ENCODE data around the gene MYH11.
A peak's percentile ranks its signal among the peaks of the same experiment; 100 is the strongest.

MYH11 gene

GRCh38 chr16:15721018-15721417 lies 135.8 kb downstream of the MYH11 start:
- Mint-ChIP-seq H3K4me3 (no peak overlapping the region), H3K27ac (no peak overlapping the region), H3K36me3 (peaks cover 34% of the 10 kb centered on the region), H3K4me1 (no peaks in the 10 kb centered on the region), H3K9me3 (peaks cover 2% of the 10 kb centered on the region), H3K27me3 (no peaks in the 10 kb centered on the region)
- DNase-seq (ENCODE audit: low spot score in 2 of 2) (no peak), ATAC-seq (ENCODE audit: low read depth) (no peak)

- Mint-ChIP-seq H3K4me3 (no peak overlapping the region), H3K27ac (peak overlapping the region; percentile 35), H3K36me3 (peaks cover 35% of the 10 kb centered on the region), H3K27me3 (no peaks in the 10 kb centered on the region), H3K9me3 (no peaks in the 10 kb centered on the region), H3K4me1 (peaks cover 10% of the 10 kb centered on the region)
- DNase-seq (ENCODE audit: low spot score in 2 of 2) (no peak), ATAC-seq (ENCODE audit: low read depth) (no peak)
Observed at GRCh38 chr16:15716694-15717447, 140.0 kb downstream of the MYH11 start.

GRCh38 chr16:15715221-15715620 lies 141.6 kb downstream of the MYH11 start:
- Mint-ChIP-seq H3K27me3 (no peaks in the 10 kb centered on the region), H3K4me3 (no peak overlapping the region), H3K36me3 (peaks cover 29% of the 10 kb centered on the region), H3K9me3 (no peaks in the 10 kb centered on the region), H3K27ac (no peak overlapping the region), H3K4me1 (peaks cover 10% of the 10 kb centered on the region)
- no peak for DNase-seq (ENCODE audit: low spot score in 2 of 2)
- ATAC-seq (ENCODE audit: low read depth), result no peak

GRCh38 chr16:15714393-15715172 lies 142.2 kb downstream of the MYH11 start:
- ATAC-seq (ENCODE audit: low read depth) (no peak), DNase-seq (ENCODE audit: low spot score in 2 of 2) (no peak)
- no peaks in the 10 kb centered on the region for H3K27me3 Mint-ChIP-seq
- H3K4me3 Mint-ChIP-seq, result no peak overlapping the region
- H3K4me1 Mint-ChIP-seq, result peaks cover 10% of the 10 kb centered on the region
- peaks cover 29% of the 10 kb centered on the region for H3K36me3 Mint-ChIP-seq
- H3K27ac Mint-ChIP-seq, result peak overlapping the region; percentile 36
- no peaks in the 10 kb centered on the region for H3K9me3 Mint-ChIP-seq

GRCh38 chr16:15708997-15709396 lies 147.8 kb downstream of the MYH11 start:
- Mint-ChIP-seq H3K4me1 (peaks cover 12% of the 10 kb centered on the region), H3K27me3 (no peaks in the 10 kb centered on the region), H3K4me3 (no peak overlapping the region), H3K9me3 (no peaks in the 10 kb centered on the region), H3K27ac (no peak overlapping the region), H3K36me3 (peaks cover 13% of the 10 kb centered on the region)
- no peak for DNase-seq (ENCODE audit: low spot score in 2 of 2)
- no peak for ATAC-seq (ENCODE audit: low read depth)

GRCh38 chr16:15708096-15708495 lies 148.7 kb downstream of the MYH11 start:
- H3K9me3 Mint-ChIP-seq, result no peaks in the 10 kb centered on the region
- ATAC-seq (ENCODE audit: low read depth) (no peak), DNase-seq (ENCODE audit: low spot score in 2 of 2) (no peak)
- peaks cover 5% of the 10 kb centered on the region for H3K36me3 Mint-ChIP-seq
- no peak overlapping the region for H3K4me3 Mint-ChIP-seq
- no peak overlapping the region for H3K27ac Mint-ChIP-seq
- H3K4me1 Mint-ChIP-seq, result peaks cover 7% of the 10 kb centered on the region
- no peaks in the 10 kb centered on the region for H3K27me3 Mint-ChIP-seq

GRCh38 chr16:15707332-15707731 lies 149.5 kb downstream of the MYH11 start:
- Mint-ChIP-seq H3K36me3 (peaks cover 5% of the 10 kb centered on the region), H3K4me1 (peaks cover 5% of the 10 kb centered on the region), H3K4me3 (no peak overlapping the region), H3K9me3 (no peaks in the 10 kb centered on the region), H3K27me3 (no peaks in the 10 kb centered on the region), H3K27ac (no peak overlapping the region)
- ATAC-seq (ENCODE audit: low read depth), result no peak
- no peak for DNase-seq (ENCODE audit: low spot score in 2 of 2)

- Mint-ChIP-seq H3K9me3 (no peaks in the 10 kb centered on the region), H3K27ac (no peak overlapping the region), H3K27me3 (no peaks in the 10 kb centered on the region), H3K4me3 (no peak overlapping the region), H3K4me1 (peaks cover 5% of the 10 kb centered on the region), H3K36me3 (peaks cover 5% of the 10 kb centered on the region)
- DNase-seq (ENCODE audit: low spot score in 2 of 2) (no peak), ATAC-seq (ENCODE audit: low read depth) (no peak)
Observed at GRCh38 chr16:15705064-15705565, 151.7 kb downstream of the MYH11 start.

- ATAC-seq (ENCODE audit: low read depth) (peak; percentile 79), DNase-seq (ENCODE audit: low spot score in 2 of 2) (peak; percentile 69 to 80)
- Mint-ChIP-seq H3K4me1 (peaks cover 5% of the 10 kb centered on the region), H3K36me3 (peaks cover 7% of the 10 kb centered on the region), H3K27me3 (no peaks in the 10 kb centered on the region), H3K27ac (peak overlapping the region; percentile 17), H3K4me3 (no peak overlapping the region), H3K9me3 (no peaks in the 10 kb centered on the region)
Observed at GRCh38 chr16:15704545-15704987, 152.3 kb downstream of the MYH11 start.

GRCh38 chr16:15703029-15703736 lies 153.6 kb downstream of the MYH11 start:
- H3K36me3 Mint-ChIP-seq, result peaks cover 8% of the 10 kb centered on the region
- no peak for DNase-seq (ENCODE audit: low spot score in 2 of 2)
- H3K4me1 Mint-ChIP-seq, result peaks cover 5% of the 10 kb centered on the region
- H3K9me3 Mint-ChIP-seq, result no peaks in the 10 kb centered on the region
- H3K27ac Mint-ChIP-seq, result peak overlapping the region; percentile 81
- no peaks in the 10 kb centered on the region for H3K27me3 Mint-ChIP-seq
- ATAC-seq (ENCODE audit: low read depth), result no peak
- no peak overlapping the region for H3K4me3 Mint-ChIP-seq

GRCh38 chr16:15701975-15702970 lies 154.6 kb downstream of the MYH11 start:
- DNase-seq (ENCODE audit: low spot score in 2 of 2), result no peak
- Mint-ChIP-seq H3K36me3 (peaks cover 8% of the 10 kb centered on the region), H3K27ac (peak overlapping the region; percentile 81), H3K9me3 (no peaks in the 10 kb centered on the region), H3K4me3 (no peak overlapping the region), H3K4me1 (peaks cover 5% of the 10 kb centered on the region), H3K27me3 (no peaks in the 10 kb centered on the region)
- ATAC-seq (ENCODE audit: low read depth), result no peak

GRCh38 chr16:15701367-15701766 lies 155.5 kb downstream of the MYH11 start:
- no peak for DNase-seq (ENCODE audit: low spot score in 2 of 2)
- Mint-ChIP-seq H3K27ac (no peak overlapping the region), H3K9me3 (no peaks in the 10 kb centered on the region), H3K4me3 (no peak overlapping the region), H3K36me3 (peaks cover 11% of the 10 kb centered on the region), H3K27me3 (no peaks in the 10 kb centered on the region), H3K4me1 (peaks cover 5% of the 10 kb centered on the region)
- no peak for ATAC-seq (ENCODE audit: low read depth)

GRCh38 chr16:15699819-15700218 lies 157.0 kb downstream of the MYH11 start:
- Mint-ChIP-seq H3K4me1 (peaks cover 5% of the 10 kb centered on the region), H3K27ac (no peak overlapping the region), H3K4me3 (no peak overlapping the region), H3K27me3 (no peaks in the 10 kb centered on the region), H3K36me3 (peaks cover 12% of the 10 kb centered on the region), H3K9me3 (no peaks in the 10 kb centered on the region)
- DNase-seq (ENCODE audit: low spot score in 2 of 2) (no peak), ATAC-seq (ENCODE audit: low read depth) (no peak)
